HG03139 (cell line): ENCODE measurements around the gene MARCOL.
"Not testable (repeated sequence)": the region's sequence is repeated elsewhere in the genome, so short reads cannot be mapped to it uniquely, and the experiment has no call there.

Source experiments
- ATAC-seq: cut with Tn5 transposase; IDR thresholded peaks from one replicate; pipeline ENCODE4 v1.9.1; 2021; ENCODE audit not compliant: unreplicated experiment

The MARCOL gene

DNA sequence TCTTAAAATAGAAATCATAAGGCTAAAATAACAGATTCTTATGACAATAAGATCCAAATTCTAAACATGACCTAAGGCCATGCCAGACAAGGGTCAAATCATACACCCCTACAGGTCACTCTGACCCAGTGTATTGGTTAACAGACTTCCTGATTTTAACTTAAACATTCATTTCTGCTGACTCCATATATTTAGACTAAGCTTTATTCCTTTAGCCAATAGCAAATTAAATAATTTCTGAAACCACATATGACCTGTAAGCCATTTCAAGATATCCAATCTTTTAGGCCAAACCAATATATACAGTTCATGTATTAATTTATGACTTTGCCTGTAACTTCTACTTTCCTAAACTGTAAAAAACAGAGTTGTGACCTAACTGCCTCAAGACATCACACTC lies 22.9 kb downstream of the MARCOL start:
- ATAC-seq = no peak

DNA sequence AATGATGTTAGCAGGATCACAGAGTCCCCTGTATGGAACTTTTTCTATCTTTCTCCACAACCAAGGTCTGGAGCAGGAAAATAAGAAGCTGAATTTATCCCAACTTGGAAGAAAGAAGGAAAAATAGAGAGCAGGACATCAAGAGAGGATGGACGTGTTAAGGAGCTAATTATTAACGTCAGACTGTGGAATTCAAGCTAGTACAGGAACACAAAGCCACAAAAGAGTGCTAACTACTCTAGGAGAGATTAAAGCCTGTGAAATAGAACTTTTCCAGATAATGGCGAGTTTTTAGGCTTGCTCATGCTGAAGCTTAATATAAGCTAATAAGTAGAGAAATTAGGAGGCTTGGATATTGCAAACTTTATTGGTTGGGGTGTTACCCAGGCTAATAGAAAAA lies 29.6 kb downstream of the MARCOL start:
- no peak for ATAC-seq

DNA sequence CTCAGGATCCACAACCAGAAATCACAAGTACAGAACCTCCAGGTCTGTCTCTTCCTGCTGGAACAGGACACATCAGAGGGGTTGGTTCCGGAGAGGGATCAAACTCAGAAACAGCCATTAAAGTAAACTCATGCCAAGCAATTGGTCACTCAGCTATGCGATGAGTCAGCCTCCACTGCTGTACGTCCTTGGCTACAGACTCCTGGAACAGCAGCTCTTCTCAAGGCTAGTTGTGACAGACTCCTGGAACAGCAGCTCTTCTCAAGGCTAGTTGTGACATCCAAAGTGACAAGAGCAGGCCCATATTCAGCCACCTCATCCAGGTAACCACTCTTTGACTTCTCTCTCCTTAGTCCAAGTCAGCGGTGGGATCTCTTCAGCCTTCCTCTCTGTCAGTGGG lies 30.2 kb downstream of the MARCOL start, which contains the start of gene SPINK13:
SPINK13 (plus strand) TSS at position 229 of the 400 bp plus-strand sequence. CDS start 1,279 bp downstream, outside the sequence.
- ATAC-seq = no peak

DNA sequence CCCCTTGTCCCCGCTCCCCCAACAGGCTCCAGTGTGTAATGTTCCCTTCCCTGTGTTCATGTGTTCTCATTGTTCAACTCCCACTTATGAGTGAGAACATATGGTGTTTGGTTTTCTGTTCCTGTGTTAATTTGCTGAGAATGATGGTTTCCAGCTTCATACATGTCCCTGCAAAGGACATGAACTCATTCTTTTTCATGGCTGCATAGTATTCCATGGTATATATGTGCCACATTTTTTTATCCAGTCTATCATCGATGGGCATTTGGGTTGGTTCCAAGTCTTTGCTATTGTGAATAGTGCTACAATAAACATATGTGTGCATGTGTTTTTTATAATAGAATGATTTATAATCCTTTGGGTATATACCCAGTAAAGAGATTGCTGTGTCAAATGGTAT lies 36.8 kb downstream of the MARCOL start:
- ATAC-seq = not testable (repeated sequence)

DNA sequence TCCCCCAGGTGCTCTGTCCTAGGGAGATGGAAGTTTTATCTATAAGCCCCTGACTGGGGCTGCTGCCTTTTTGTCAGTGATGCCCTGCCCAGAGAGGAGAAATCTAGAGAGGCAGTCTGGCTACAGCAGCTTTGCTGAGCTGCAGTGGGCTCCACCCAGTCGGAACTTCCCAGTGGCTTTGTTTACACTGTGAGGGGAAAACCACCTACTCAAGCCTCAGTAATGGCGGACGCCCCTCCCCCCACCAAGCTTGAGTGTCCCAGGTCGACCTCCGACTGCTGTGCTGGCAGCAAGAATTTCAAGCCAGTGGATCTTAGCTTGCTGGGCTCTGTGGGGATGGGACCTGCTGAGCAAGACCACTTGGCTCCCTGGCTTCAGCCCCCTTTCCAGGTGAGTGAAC lies 42.6 kb downstream of the MARCOL start:
- not testable (repeated sequence) for ATAC-seq

DNA sequence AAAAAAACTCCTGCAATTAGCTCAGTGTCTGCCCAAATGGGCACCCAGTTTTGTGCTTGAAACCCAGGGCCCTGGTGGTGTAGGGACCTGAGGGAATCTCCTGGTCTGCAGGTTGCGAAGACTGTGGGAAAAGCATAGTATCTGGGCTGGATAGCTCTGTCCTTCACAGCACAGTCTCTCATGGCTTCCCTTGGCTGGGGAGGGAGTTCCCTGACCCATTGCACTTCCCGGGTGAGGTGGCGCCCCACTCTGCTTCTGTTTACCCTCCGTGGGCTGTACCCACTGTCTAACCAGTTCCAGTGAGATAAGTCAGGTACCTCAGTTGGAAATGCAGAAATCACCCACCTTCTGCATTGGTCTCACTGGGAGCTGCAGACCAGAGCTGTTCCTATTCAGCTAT lies 43.0 kb downstream of the MARCOL start:
- not testable (repeated sequence) for ATAC-seq

DNA sequence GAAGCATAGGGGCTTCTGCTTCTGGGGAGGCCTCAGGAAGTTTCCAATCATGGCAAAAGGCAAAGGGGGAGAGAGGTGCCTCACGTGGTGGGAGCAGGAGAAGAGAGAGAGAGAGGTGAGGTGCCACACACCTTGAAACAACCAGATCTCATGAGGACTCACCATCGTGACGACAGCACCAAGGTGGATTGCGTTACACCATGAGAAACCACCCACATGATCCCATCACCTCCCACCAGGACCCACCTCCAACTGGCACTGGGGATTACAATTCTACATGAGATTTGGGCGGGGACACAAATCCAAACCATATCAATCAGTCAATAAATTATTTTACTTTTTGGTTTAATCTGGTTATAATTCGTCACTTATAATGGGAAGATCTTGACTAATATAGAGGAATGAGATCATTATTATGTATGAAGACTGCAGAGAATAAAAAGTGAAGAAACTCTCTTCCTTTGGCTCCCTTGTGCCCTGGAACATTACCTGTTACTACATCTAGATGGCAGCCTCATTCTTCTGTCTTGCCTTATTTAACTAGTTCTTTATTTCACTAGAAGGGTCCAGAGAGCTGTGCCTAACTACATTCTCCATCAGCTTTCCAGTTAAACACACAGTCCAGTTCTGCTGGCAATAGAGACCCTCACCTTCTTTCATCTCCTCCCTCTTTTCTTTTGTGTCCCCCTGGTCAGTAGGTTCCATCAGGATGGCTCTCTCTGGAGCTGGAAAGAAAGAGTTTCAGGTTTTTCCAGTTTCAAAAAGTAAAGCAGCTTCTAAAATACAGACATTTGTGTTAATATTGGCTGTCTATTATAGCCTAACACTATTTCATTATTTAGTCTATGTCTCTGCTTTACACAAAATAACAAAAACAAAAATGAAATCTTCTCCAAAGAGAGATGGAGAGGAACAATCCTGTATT lies 52.2 kb downstream of the MARCOL start:
- ATAC-seq = no peak
